GM12872 (cell line): ENCODE data around the gene PPFIA1.

ENCODE experiments used
- CTCF ChIP-seq: IDR thresholded peaks from 3 replicates; pipeline ENCODE4 v1.5.1; 2011; ENCODE audit warnings: low read depth, mild to moderate bottlenecking, low read length, moderate library complexity; ENCODE audit not compliant: insufficient read depth

The PPFIA1 gene

GRCh38 chr11:70252844-70253243 is 17.6 kb upstream of the PPFIA1 start:
- TF ChIP-seq CTCF, result no peak

- no peak for TF ChIP-seq CTCF
Measured at GRCh38 chr11:70255477-70256116, 14.9 kb upstream of the PPFIA1 start.

- no peak for TF ChIP-seq CTCF
Measured at GRCh38 chr11:70262951-70263350, 7.5 kb upstream of the PPFIA1 start.

- TF ChIP-seq CTCF, result no peak
Measured at GRCh38 chr11:70263363-70263762, 7.1 kb upstream of the PPFIA1 start.

GRCh38 chr11:70265341-70265740 is 5.1 kb upstream of the PPFIA1 start:
- TF ChIP-seq CTCF, result no peak

- TF ChIP-seq CTCF, result no peak
Measured at GRCh38 chr11:70267405-70267950, 3.0 kb upstream of the PPFIA1 start.

- no peak for TF ChIP-seq CTCF
Measured at GRCh38 chr11:70268526-70268925, 2.0 kb upstream of the PPFIA1 start.
